Dendritic cell treated with granulocyte-macrophage colony-stimulating factor and Interleukin-4, amounts not matched to agents 40 ng/mL and 50 ng/mL, for 4 days (primary cell): Measurements from ENCODE around the gene SYNPR.

Experiments
- H3K27ac Mint-ChIP-seq: one replicate; pipeline ENCODE4 v1.8.0; 2022; ENCODE audit warnings: mild to moderate bottlenecking, mixed read lengths
- H3K27me3 Mint-ChIP-seq: one replicate; pipeline ENCODE4 v1.8.0; 2022; ENCODE audit warnings: mild to moderate bottlenecking, mixed read lengths
- H3K36me3 Mint-ChIP-seq: one replicate; pipeline ENCODE4 v1.8.0; 2022; ENCODE audit warnings: low read depth, mixed read lengths
- H3K4me1 Mint-ChIP-seq: one replicate; pipeline ENCODE4 v1.8.0; 2022; ENCODE audit warnings: low read depth, mixed read lengths
- H3K4me3 Mint-ChIP-seq: one replicate; pipeline ENCODE4 v1.8.0; 2022; ENCODE audit warnings: mild to moderate bottlenecking, moderate library complexity, mixed read lengths
- H3K9me3 Mint-ChIP-seq: one replicate; pipeline ENCODE4 v1.8.0; 2022; ENCODE audit warnings: mixed read lengths
- intact Hi-C: fragments of 100-400 bp; cut with micrococcal nuclease; formaldehyde crosslinking; loops from one replicate; pipeline ENCODE4 v1.15.0; 2022

The SYNPR gene

GRCh38 chr3:63580151-63580550 is 302.0 kb downstream of the SYNPR start:
- intact Hi-C loops, result no loop called here
- Mint-ChIP-seq H3K4me1 (no peaks in the 10 kb centered on the region), H3K9me3 (peaks cover 5% of the 10 kb centered on the region), H3K27ac (no peak overlapping the region), H3K36me3 (no peaks in the 10 kb centered on the region), H3K27me3 (no peaks in the 10 kb centered on the region), H3K4me3 (no peak overlapping the region)

GRCh38 chr3:63582943-63583500 is 304.9 kb downstream of the SYNPR start:
- Mint-ChIP-seq H3K4me1 (no peaks in the 10 kb centered on the region), H3K27me3 (no peaks in the 10 kb centered on the region), H3K4me3 (no peak overlapping the region), H3K36me3 (no peaks in the 10 kb centered on the region), H3K27ac (no peak overlapping the region), H3K9me3 (no peaks in the 10 kb centered on the region)
- intact Hi-C loops, result no loop called here

- H3K27ac Mint-ChIP-seq, result no peak overlapping the region
Measured at GRCh38 chr3:63584681-63585080, 306.6 kb downstream of the SYNPR start.

GRCh38 chr3:63585927-63586326 is 307.8 kb downstream of the SYNPR start:
- Mint-ChIP-seq H3K4me3 (no peak overlapping the region), H3K9me3 (no peaks in the 10 kb centered on the region), H3K27ac (no peak overlapping the region), H3K4me1 (no peaks in the 10 kb centered on the region), H3K27me3 (no peaks in the 10 kb centered on the region), H3K36me3 (no peaks in the 10 kb centered on the region)
- intact Hi-C loops, result no loop called here

More at GRCh38 chr3:63584681-63585080, 306.6 kb downstream of the SYNPR start:
- no peak overlapping the region for H3K4me3 Mint-ChIP-seq
- no peaks in the 10 kb centered on the region for H3K4me1 Mint-ChIP-seq
- H3K27me3 Mint-ChIP-seq, result no peaks in the 10 kb centered on the region
- intact Hi-C loops, result no loop called here
- no peaks in the 10 kb centered on the region for H3K9me3 Mint-ChIP-seq
- no peaks in the 10 kb centered on the region for H3K36me3 Mint-ChIP-seq

- intact Hi-C loops, result no loop called here
- no peaks in the 10 kb centered on the region for H3K36me3 Mint-ChIP-seq
- H3K4me1 Mint-ChIP-seq, result no peaks in the 10 kb centered on the region
- H3K4me3 Mint-ChIP-seq, result no peak overlapping the region
- no peaks in the 10 kb centered on the region for H3K9me3 Mint-ChIP-seq
- H3K27ac Mint-ChIP-seq, result no peak overlapping the region
- H3K27me3 Mint-ChIP-seq, result no peaks in the 10 kb centered on the region
Measured at GRCh38 chr3:63588895-63589294, 310.8 kb downstream of the SYNPR start.

- no peak overlapping the region for H3K4me3 Mint-ChIP-seq
- intact Hi-C loops, result no loop called here
- H3K36me3 Mint-ChIP-seq, result no peaks in the 10 kb centered on the region
- H3K9me3 Mint-ChIP-seq, result no peaks in the 10 kb centered on the region
- H3K27me3 Mint-ChIP-seq, result no peaks in the 10 kb centered on the region
- peaks cover 6% of the 10 kb centered on the region for H3K4me1 Mint-ChIP-seq
- no peak overlapping the region for H3K27ac Mint-ChIP-seq
Measured at GRCh38 chr3:63593779-63594178, 315.7 kb downstream of the SYNPR start.

GRCh38 chr3:63595221-63595620 is 317.1 kb downstream of the SYNPR start:
- Mint-ChIP-seq H3K4me1 (peaks cover 6% of the 10 kb centered on the region), H3K27me3 (no peaks in the 10 kb centered on the region), H3K36me3 (no peaks in the 10 kb centered on the region), H3K4me3 (no peak overlapping the region), H3K9me3 (no peaks in the 10 kb centered on the region), H3K27ac (no peak overlapping the region)
- intact Hi-C loops, result no loop called here

GRCh38 chr3:63597019-63597418 is 318.9 kb downstream of the SYNPR start:
- Mint-ChIP-seq H3K27me3 (no peaks in the 10 kb centered on the region), H3K9me3 (peaks cover 9% of the 10 kb centered on the region), H3K4me1 (peaks cover 6% of the 10 kb centered on the region), H3K4me3 (no peak overlapping the region), H3K27ac (no peak overlapping the region), H3K36me3 (no peaks in the 10 kb centered on the region)
- intact Hi-C loops, result no loop called here

- intact Hi-C loops, result no loop called here
- Mint-ChIP-seq H3K4me1 (no peaks in the 10 kb centered on the region), H3K9me3 (no peaks in the 10 kb centered on the region), H3K36me3 (no peaks in the 10 kb centered on the region), H3K27me3 (no peaks in the 10 kb centered on the region), H3K4me3 (no peak overlapping the region), H3K27ac (no peak overlapping the region)
Measured at GRCh38 chr3:63607716-63608115, 329.6 kb downstream of the SYNPR start.

- no peak overlapping the region for H3K4me3 Mint-ChIP-seq
- no peaks in the 10 kb centered on the region for H3K4me1 Mint-ChIP-seq
- no peaks in the 10 kb centered on the region for H3K27me3 Mint-ChIP-seq
- no peaks in the 10 kb centered on the region for H3K36me3 Mint-ChIP-seq
- H3K27ac Mint-ChIP-seq, result no peak overlapping the region
- no peaks in the 10 kb centered on the region for H3K9me3 Mint-ChIP-seq
- intact Hi-C loops, result no loop called here
Measured at GRCh38 chr3:63609408-63609807, 331.3 kb downstream of the SYNPR start.

GRCh38 chr3:63609834-63610233 is 331.7 kb downstream of the SYNPR start:
- no peaks in the 10 kb centered on the region for H3K36me3 Mint-ChIP-seq
- H3K9me3 Mint-ChIP-seq, result no peaks in the 10 kb centered on the region
- H3K27ac Mint-ChIP-seq, result no peak overlapping the region
- H3K27me3 Mint-ChIP-seq, result no peaks in the 10 kb centered on the region
- intact Hi-C loops, result no loop called here
- H3K4me1 Mint-ChIP-seq, result no peaks in the 10 kb centered on the region
- no peak overlapping the region for H3K4me3 Mint-ChIP-seq

GRCh38 chr3:63611382-63611781 is 333.3 kb downstream of the SYNPR start:
- intact Hi-C loops, result no loop called here
- H3K4me1 Mint-ChIP-seq, result no peaks in the 10 kb centered on the region
- no peak overlapping the region for H3K4me3 Mint-ChIP-seq
- no peaks in the 10 kb centered on the region for H3K9me3 Mint-ChIP-seq
- no peak overlapping the region for H3K27ac Mint-ChIP-seq
- H3K27me3 Mint-ChIP-seq, result no peaks in the 10 kb centered on the region
- no peaks in the 10 kb centered on the region for H3K36me3 Mint-ChIP-seq

- no peaks in the 10 kb centered on the region for H3K27me3 Mint-ChIP-seq
- no peaks in the 10 kb centered on the region for H3K4me1 Mint-ChIP-seq
- intact Hi-C loops, result no loop called here
- no peaks in the 10 kb centered on the region for H3K36me3 Mint-ChIP-seq
- no peak overlapping the region for H3K27ac Mint-ChIP-seq
- H3K9me3 Mint-ChIP-seq, result no peaks in the 10 kb centered on the region
- H3K4me3 Mint-ChIP-seq, result no peak overlapping the region
Measured at GRCh38 chr3:63613561-63613960, 335.5 kb downstream of the SYNPR start.

- Mint-ChIP-seq H3K36me3 (no peaks in the 10 kb centered on the region), H3K27ac (no peak overlapping the region), H3K9me3 (peaks cover 13% of the 10 kb centered on the region), H3K4me3 (no peak overlapping the region), H3K27me3 (no peaks in the 10 kb centered on the region), H3K4me1 (no peaks in the 10 kb centered on the region)
- intact Hi-C loops, result no loop called here
Measured at GRCh38 chr3:63617391-63617790, 339.3 kb downstream of the SYNPR start.

GRCh38 chr3:63624941-63625560 is 346.9 kb downstream of the SYNPR start:
- Mint-ChIP-seq H3K9me3 (peaks cover 13% of the 10 kb centered on the region), H3K27ac (no peak overlapping the region), H3K4me3 (no peak overlapping the region), H3K27me3 (no peaks in the 10 kb centered on the region), H3K4me1 (no peaks in the 10 kb centered on the region), H3K36me3 (no peaks in the 10 kb centered on the region)
- intact Hi-C loops, result no loop called here
